ENCODE data around the gene DCLK2.

DCLK2 gene

GRCh38 chr4:150117629-150118028 is 39.4 kb downstream of the DCLK2 start:
- TF ChIP-seq GATA3 (IDR thresholded peaks at IDR 0.05; ENCODE audit: low read depth, low read length) (no peak), GATA2 (IDR thresholded peaks at IDR 0.05; ENCODE audit: low read depth, low read length) (no peak)

- no peak for TF ChIP-seq GATA2 (IDR thresholded peaks at IDR 0.05; ENCODE audit: low read depth, low read length)
- TF ChIP-seq GATA3 (IDR thresholded peaks at IDR 0.05; ENCODE audit: low read depth, low read length), result no peak
Observed at GRCh38 chr4:150119492-150119891, 41.2 kb downstream of the DCLK2 start.

GRCh38 chr4:150123087-150123486 is 44.8 kb downstream of the DCLK2 start:
- TF ChIP-seq GATA3 (IDR thresholded peaks at IDR 0.05; ENCODE audit: low read depth, low read length) (no peak), GATA2 (IDR thresholded peaks at IDR 0.05; ENCODE audit: low read depth, low read length) (no peak)

GRCh38 chr4:150123796-150124677 is 45.8 kb downstream of the DCLK2 start:
- TF ChIP-seq GATA2 (IDR thresholded peaks at IDR 0.05; ENCODE audit: low read depth, low read length), result no peak
- no peak for TF ChIP-seq GATA3 (IDR thresholded peaks at IDR 0.05; ENCODE audit: low read depth, low read length)

GRCh38 chr4:150126201-150126863 is 48.1 kb downstream of the DCLK2 start:
- no peak for TF ChIP-seq GATA2 (IDR thresholded peaks at IDR 0.05; ENCODE audit: low read depth, low read length)
- TF ChIP-seq GATA3 (IDR thresholded peaks at IDR 0.05; ENCODE audit: low read depth, low read length), result no peak

- TF ChIP-seq GATA3 (IDR thresholded peaks at IDR 0.05; ENCODE audit: low read depth, low read length) (no peak), GATA2 (IDR thresholded peaks at IDR 0.05; ENCODE audit: low read depth, low read length) (no peak)
Observed at GRCh38 chr4:150126864-150127203, 48.6 kb downstream of the DCLK2 start.

- no peak for TF ChIP-seq GATA3 (IDR thresholded peaks at IDR 0.05; ENCODE audit: low read depth, low read length)
- no peak for TF ChIP-seq GATA2 (IDR thresholded peaks at IDR 0.05; ENCODE audit: low read depth, low read length)
Observed at GRCh38 chr4:150127757-150128156, 49.5 kb downstream of the DCLK2 start.

- TF ChIP-seq GATA2 (IDR thresholded peaks at IDR 0.05; ENCODE audit: low read depth, low read length) (no peak), GATA3 (IDR thresholded peaks at IDR 0.05; ENCODE audit: low read depth, low read length) (no peak)
Observed at GRCh38 chr4:150130933-150131332, 52.7 kb downstream of the DCLK2 start.

GRCh38 chr4:150131581-150132228 is 53.5 kb downstream of the DCLK2 start:
- TF ChIP-seq GATA3 (IDR thresholded peaks at IDR 0.05; ENCODE audit: low read depth, low read length) (no peak), GATA2 (IDR thresholded peaks at IDR 0.05; ENCODE audit: low read depth, low read length) (no peak)

GRCh38 chr4:150133605-150134004 is 55.4 kb downstream of the DCLK2 start:
- TF ChIP-seq GATA2 (IDR thresholded peaks at IDR 0.05; ENCODE audit: low read depth, low read length), result no peak
- no peak for TF ChIP-seq GATA3 (IDR thresholded peaks at IDR 0.05; ENCODE audit: low read depth, low read length)

- TF ChIP-seq GATA2 (IDR thresholded peaks at IDR 0.05; ENCODE audit: low read depth, low read length) (no peak), GATA3 (IDR thresholded peaks at IDR 0.05; ENCODE audit: low read depth, low read length) (no peak)
Observed at GRCh38 chr4:150135134-150135772, 57.0 kb downstream of the DCLK2 start.

- TF ChIP-seq GATA3 (IDR thresholded peaks at IDR 0.05; ENCODE audit: low read depth, low read length), result no peak
- TF ChIP-seq GATA2 (IDR thresholded peaks at IDR 0.05; ENCODE audit: low read depth, low read length), result no peak
Observed at GRCh38 chr4:150136036-150136435, 57.8 kb downstream of the DCLK2 start.

- TF ChIP-seq GATA2 (IDR thresholded peaks at IDR 0.05; ENCODE audit: low read depth, low read length) (no peak), GATA3 (IDR thresholded peaks at IDR 0.05; ENCODE audit: low read depth, low read length) (no peak)
Observed at GRCh38 chr4:150136481-150136880, 58.2 kb downstream of the DCLK2 start.

- TF ChIP-seq GATA3 (IDR thresholded peaks at IDR 0.05; ENCODE audit: low read depth, low read length), result no peak
- no peak for TF ChIP-seq GATA2 (IDR thresholded peaks at IDR 0.05; ENCODE audit: low read depth, low read length)
Observed at GRCh38 chr4:150139297-150139865, 61.1 kb downstream of the DCLK2 start.
